Heart left ventricle (tissue), 16 donors: ENCODE results near the gene CERT1. TPM values are rescaled to one million over a fixed set of nuclear protein-coding genes. Genes with fewer than 3 reads are reported as not detected.

Experiments used
- ATAC-seq, 4 donors: fragments of 200-7000 bp; cut with Tn5 transposase; one replicate each; pipeline ENCODE4 v1.9.1; 2020 to 2022; ENCODE audit warnings: moderate library complexity in 4 of 4, mild to moderate bottlenecking in 3 of 4, moderate number of reproducible peaks in 1 of 4
- DNase-seq, 5 donors: peaks; one replicate each; pipeline ENCODE4 v3.0.0-alpha.2; 2020
- H3K27ac ChIP-seq, 12 donors: fragments of 200-600 bp; sonication (generic) in 4 of 12; one replicate each; pipeline versions ENCODE4 v1.5.0 to v1.8.0; 2016 to 2022; ENCODE audit warnings: mild to moderate bottlenecking in 2 of 12
- H3K27me3 ChIP-seq, 9 donors: fragments of 200-600 bp; sonication (generic) in 2 of 9; one replicate each; pipeline versions ENCODE4 v1.5.1 to v1.8.0; 2016 to 2022; ENCODE audit warnings: mild to moderate bottlenecking in 3 of 9
- H3K36me3 ChIP-seq, 9 donors: fragments of 200-600 bp; sonication (generic) in 2 of 9; one replicate each; pipeline versions ENCODE4 v1.5.0 to v1.8.0; 2018 to 2022; ENCODE audit warnings: mild to moderate bottlenecking in 2 of 9
- H3K4me1 ChIP-seq, 12 donors: fragments of 200-600 bp; sonication (generic) in 4 of 12; one replicate each; pipeline versions ENCODE4 v1.5.0 to v1.8.0; 2016 to 2022; ENCODE audit warnings: mild to moderate bottlenecking in 3 of 12
- H3K4me3 ChIP-seq, 12 donors: fragments of 200-600 bp; sonication (generic) in 4 of 12; one replicate each; pipeline versions ENCODE4 v1.5.0 to v1.8.0; 2017 to 2022; ENCODE audit warnings: mild to moderate bottlenecking in 9 of 12, moderate library complexity in 4 of 12
- H3K9me3 ChIP-seq, 12 donors: fragments of 200-600 bp; sonication (generic) in 4 of 12; one replicate each; pipeline versions ENCODE4 v1.5.0 to v1.8.0; 2016 to 2022; ENCODE audit warnings: mild to moderate bottlenecking in 1 of 12
- CTCF ChIP-seq, 12 donors: fragments of 200-600 bp; sonication (generic) in 4 of 12; IDR thresholded peaks; one replicate each; pipeline versions ENCODE4 v1.5.0 to v1.8.0; 2018 to 2022; ENCODE audit warnings: antibody characterized with exemption in 12 of 12, mild to moderate bottlenecking in 5 of 12
- POLR2A ChIP-seq, 2 donors: fragments of 450-650 bp; IDR thresholded peaks; one replicate each; pipeline ENCODE4 v1.6.1; 2017; ENCODE audit warnings: antibody characterized with exemption in 2 of 2, mild to moderate bottlenecking in 2 of 2, moderate library complexity in 2 of 2
- WGBS, 4 donors: extraction: QIAGEN DNeasy Blood & Tissue Kit in 2 of 4; methylation state at CpG; one replicate each; pipeline versions ENCODE4 v1.1.5 to v1.1.7; 2013 to 2018; 5-methylcytosine and 5-hydroxymethylcytosine counted together
- intact Hi-C, 10 donors: fragments of 100-400 bp; cut with DNase I; formaldehyde crosslinking; loops; one replicate each; pipeline versions ENCODE4 v1.11.1 to v1.14.2; 2022
- polyA plus RNA-seq, 2 donors: library from polyadenylated mRNA; stranded (reverse); fragments of 200-250 nt; gene quantifications; one replicate each; pipeline ENCODE4 v1.2.3, GENCODE V29; 2013
- total RNA-seq, 9 donors: library from RNA; depleted of rRNA in 2 of 9; stranded (reverse); fragments of >200 nt in 2 of 9; fragmentation: NEBNext Ultra II Directional in 3 of 9; extraction: Animal tissue kit (Norgen Biotek cat#: 25700) in 3 of 9; gene quantifications; one replicate each; pipeline versions ENCODE4 v1.1.0 to v1.2.4, GENCODE V29; 2016 to 2023
- donor health status: ischemic (EF 13 %, LVEDD 7.1; RV severe dilation, severe dysfunction).
- donor health status: healthy with polysubstance abuse.
- donor health status: DM: no; HTN: yes; CAD: no.
- donor health status: DM: no; HTN: no; CAD: no.
- donor health status: ischemic (EF 25% LVEDD 6.9; RV normal size, moderate dysfunction).
- donor health status: ischemic (EF 25% LVEDD 5.7; RV mildly dilated, moderate dysfunction).
- donor health status: healthy.
- donor health status: DM: yes; HTN: yes; CAD: no.
- donor health status: ischemic (EF 35%, LVEDD 5.7; RV mildly dilated, moderate dysfunction).
- donor health status: nonischemic (EF 11% LVEDD 7.7; RV severe dilation, severe dysfunction).
- donor health status: DM: yes; HTN: yes; CAD: no.
- donor health status: PGD.
- donor health status: ischemic (EF 29% LVEDD 5.4; RV normal size, mild dysfunction).
- donor health status: nonischemic (EF 23%, LVEDD 6.1; RV moderate dilation, normal function).

CERT1 gene
- total and polyA plus RNA-seq, 11 donors, result 6.7 to 57.6 (median 27.3) TPM

GRCh38 chr5:75438722-75439121 is 72.7 kb downstream of the CERT1 start:
- intact Hi-C loops, result loop anchor here in 1 of 10 donors (10.0 kb wide), 1 partner anchor 136 kb away; no protein-coding TSS in a partner anchor
- DNase-seq (no peak), ATAC-seq (no peak)
- 68 to 81% (median 78%) methylated on average over 2 of the region's 2 CpGs for WGBS, 4 donors
- Histone ChIP-seq H3K4me1 (peaks cover 0 to 10% (median 0%) of the 10 kb centered on the region in 12 donors), H3K4me3 (no peak overlapping the region), H3K9me3 (peaks cover 0 to 20% (median 0%) of the 10 kb centered on the region in 12 donors), H3K27ac (no peak overlapping the region), H3K27me3 (no peaks in the 10 kb centered on the region), H3K36me3 (peaks cover 0 to 5% (median 0%) of the 10 kb centered on the region in 9 donors)
- TF ChIP-seq CTCF (IDR thresholded peaks at IDR 0.05), result peak in 1 of 12 donors; percentile 6
- no peak for TF ChIP-seq POLR2A (IDR thresholded peaks at IDR 0.05)

GRCh38 chr5:75435096-75435495 is 76.3 kb downstream of the CERT1 start:
- H3K27ac ChIP-seq, result no peak overlapping the region
- ATAC-seq (no peak), DNase-seq (no peak)
- no peak overlapping the region for H3K4me3 ChIP-seq
- H3K36me3 ChIP-seq, result peaks cover 0 to 5% (median 0%) of the 10 kb centered on the region in 9 donors
- intact Hi-C loops, result loop anchor here in 1 of 10 donors (10.0 kb wide), 1 partner anchor 140 kb away; no protein-coding TSS in a partner anchor
- no peaks in the 10 kb centered on the region for H3K27me3 ChIP-seq
- no peak for TF ChIP-seq CTCF (IDR thresholded peaks at IDR 0.05)
- TF ChIP-seq POLR2A (IDR thresholded peaks at IDR 0.05), result no peak
- no peaks in the 10 kb centered on the region for H3K9me3 ChIP-seq
- peaks cover 0 to 10% (median 0%) of the 10 kb centered on the region in 12 donors for H3K4me1 ChIP-seq

GRCh38 chr5:75433814-75434506 is 77.5 kb downstream of the CERT1 start:
- DNase-seq, result no peak
- Histone ChIP-seq H3K4me1 (peaks cover 0 to 6% (median 0%) of the 10 kb centered on the region in 12 donors), H3K27me3 (no peaks in the 10 kb centered on the region), H3K9me3 (no peaks in the 10 kb centered on the region), H3K27ac (no peak overlapping the region), H3K36me3 (peaks cover 0 to 5% (median 0%) of the 10 kb centered on the region in 9 donors), H3K4me3 (no peak overlapping the region)
- intact Hi-C loops, result loop anchor here in 1 of 10 donors (10.0 kb wide), 1 partner anchor 141 kb away; no protein-coding TSS in a partner anchor
- no peak for ATAC-seq
- WGBS, 4 donors, result 72 to 89% (median 83%) methylated on average over 3 of the region's 3 CpGs
- no peak for TF ChIP-seq CTCF (IDR thresholded peaks at IDR 0.05)
- TF ChIP-seq POLR2A (IDR thresholded peaks at IDR 0.05), result no peak

- Histone ChIP-seq H3K27me3 (no peaks in the 10 kb centered on the region), H3K4me1 (no peaks in the 10 kb centered on the region), H3K4me3 (no peak overlapping the region), H3K36me3 (peaks cover 0 to 83% (median 56%) of the 10 kb centered on the region in 9 donors), H3K9me3 (no peaks in the 10 kb centered on the region), H3K27ac (no peak overlapping the region)
- intact Hi-C loops, result loop anchor here in 1 of 10 donors (10.0 kb wide), 1 partner anchor 271 kb away; no protein-coding TSS in a partner anchor
- TF ChIP-seq CTCF (IDR thresholded peaks at IDR 0.05), result no peak
- no peak for TF ChIP-seq POLR2A (IDR thresholded peaks at IDR 0.05)
- ATAC-seq (no peak), DNase-seq (no peak)
- WGBS, 4 donors, result 93 to 100% (median 94%) methylated on average over 1 of the region's 1 CpG
Measured at GRCh38 chr5:75414241-75414640, 97.2 kb downstream of the CERT1 start.
